ENCODE measurements around the gene GBE1.
A peak's percentile ranks its signal among the peaks of the same experiment; 100 is the strongest.

DNA sequence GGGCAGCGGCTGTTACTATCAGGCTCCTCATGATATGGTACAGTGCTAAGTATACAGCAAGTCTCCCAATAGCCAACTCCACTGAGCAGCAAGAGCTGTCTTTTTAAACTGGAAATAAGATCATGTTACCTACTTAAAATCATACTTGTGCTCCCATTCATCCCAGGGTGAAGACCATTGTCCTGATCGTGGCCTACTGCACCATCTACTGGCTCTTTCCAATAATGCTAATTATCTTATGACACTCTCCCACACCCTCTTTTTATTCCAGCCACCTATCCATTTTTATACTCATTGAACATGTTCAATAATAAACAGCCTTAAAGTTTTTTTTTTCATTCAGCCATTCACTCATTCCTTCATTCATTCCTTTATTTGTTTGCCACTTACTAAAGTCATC lies 117.7 kb downstream of the GBE1 start:
- TF ChIP-seq EZH2 (optimal IDR thresholded peaks at IDR 0.05; ENCODE audit: low read depth, low read length): no peak
- TF ChIP-seq, protein P1, sequence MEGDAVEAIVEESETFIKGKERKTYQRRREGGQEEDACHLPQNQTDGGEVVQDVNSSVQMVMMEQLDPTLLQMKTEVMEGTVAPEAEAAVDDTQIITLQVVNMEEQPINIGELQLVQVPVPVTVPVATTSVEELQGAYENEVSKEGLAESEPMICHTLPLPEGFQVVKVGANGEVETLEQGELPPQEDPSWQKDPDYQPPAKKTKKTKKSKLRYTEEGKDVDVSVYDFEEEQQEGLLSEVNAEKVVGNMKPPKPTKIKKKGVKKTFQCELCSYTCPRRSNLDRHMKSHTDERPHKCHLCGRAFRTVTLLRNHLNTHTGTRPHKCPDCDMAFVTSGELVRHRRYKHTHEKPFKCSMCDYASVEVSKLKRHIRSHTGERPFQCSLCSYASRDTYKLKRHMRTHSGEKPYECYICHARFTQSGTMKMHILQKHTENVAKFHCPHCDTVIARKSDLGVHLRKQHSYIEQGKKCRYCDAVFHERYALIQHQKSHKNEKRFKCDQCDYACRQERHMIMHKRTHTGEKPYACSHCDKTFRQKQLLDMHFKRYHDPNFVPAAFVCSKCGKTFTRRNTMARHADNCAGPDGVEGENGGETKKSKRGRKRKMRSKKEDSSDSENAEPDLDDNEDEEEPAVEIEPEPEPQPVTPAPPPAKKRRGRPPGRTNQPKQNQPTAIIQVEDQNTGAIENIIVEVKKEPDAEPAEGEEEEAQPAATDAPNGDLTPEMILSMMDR (IDR thresholded peaks at IDR 0.05; ENCODE audit: low read length): peak; percentile 32

All from MM.1S (cell line).